H9 (cell line): Measurements from ENCODE around the gene ITPR1. TPM values are rescaled to one million over a fixed set of nuclear protein-coding genes. Genes with fewer than 3 reads are reported as not detected.

Experiments used
- DNase-seq: peaks from one replicate; pipeline ENCODE4 v3.0.0-alpha.2; 2017
- H2AFZ ChIP-seq: one replicate; pipeline ENCODE4 v1.6.1; 2013; ENCODE audit warnings: mild to moderate bottlenecking, low read length, control low read depth, moderate library complexity
- H2AK5ac ChIP-seq: 2 replicates; pipeline ENCODE4 v1.6.1; 2013; ENCODE audit warnings: low read length, control low read depth, mixed read lengths; ENCODE audit not compliant: insufficient read length
- H2BK120ac ChIP-seq: one replicate; pipeline ENCODE4 v1.6.1; 2013; ENCODE audit warnings: low read depth, mild to moderate bottlenecking, low read length, control low read depth, inconsistent platforms; ENCODE audit not compliant: poor library complexity, severe bottlenecking
- H2BK12ac ChIP-seq: 2 replicates; pipeline ENCODE4 v1.6.1; 2013; ENCODE audit warnings: low read length, control low read depth, mixed read lengths, low read depth; ENCODE audit not compliant: insufficient read length
- H2BK15ac ChIP-seq: 2 replicates; pipeline ENCODE4 v1.6.1; 2013; ENCODE audit warnings: low read depth, low read length, control low read depth
- H2BK20ac ChIP-seq: one replicate; pipeline ENCODE4 v1.6.1; 2013; ENCODE audit warnings: low read depth, mild to moderate bottlenecking, low read length, control low read depth, inconsistent platforms; ENCODE audit not compliant: poor library complexity, severe bottlenecking
- H2BK5ac ChIP-seq: 2 replicates; pipeline ENCODE4 v1.6.1; 2013; ENCODE audit warnings: low read length, control low read depth, mixed read lengths; ENCODE audit not compliant: insufficient read length
- H3K14ac ChIP-seq: 2 replicates; pipeline ENCODE4 v1.6.1; 2013; ENCODE audit warnings: low read length, control low read depth; ENCODE audit not compliant: insufficient read depth
- H3K18ac ChIP-seq: 2 replicates; pipeline ENCODE4 v1.6.1; 2013; ENCODE audit warnings: low read depth, mild to moderate bottlenecking, mixed read lengths, low read length, control low read depth; ENCODE audit not compliant: insufficient read length
- H3K23ac ChIP-seq: 2 replicates; pipeline ENCODE4 v1.6.1; 2013; ENCODE audit warnings: low read length, control low read depth, mixed read lengths, low read depth; ENCODE audit not compliant: insufficient read length
- H3K23me2 ChIP-seq: 2 replicates; pipeline ENCODE4 v1.6.1; 2013; ENCODE audit warnings: low read depth, mild to moderate bottlenecking, mixed read lengths, low read length, control low read depth; ENCODE audit not compliant: insufficient read length, poor library complexity, severe bottlenecking
- H3K27ac ChIP-seq: 2 replicates; pipeline ENCODE4 v1.5.1; 2013; ENCODE audit warnings: low read length, control low read depth, mixed read lengths, low read depth; ENCODE audit not compliant: insufficient read length
- H3K27me3 ChIP-seq: 2 replicates; pipeline ENCODE4 v1.6.1; 2013; ENCODE audit warnings: low read length, control low read depth, inconsistent platforms; ENCODE audit not compliant: insufficient read depth
- H3K4ac ChIP-seq: 2 replicates; pipeline ENCODE4 v1.6.1; 2013; ENCODE audit warnings: low read depth, mild to moderate bottlenecking, control low read depth, inconsistent platforms, low read length, moderate library complexity
- H3K4me1 ChIP-seq: 2 replicates; pipeline ENCODE4 v1.6.1; 2013; ENCODE audit warnings: low read length, control low read depth, inconsistent platforms; ENCODE audit not compliant: insufficient read depth
- H3K4me2 ChIP-seq: 2 replicates; pipeline ENCODE4 v1.6.1; 2013; ENCODE audit warnings: low read length, control low read depth, mixed read lengths; ENCODE audit not compliant: insufficient read length, insufficient read depth
- H3K56ac ChIP-seq: 2 replicates; pipeline ENCODE4 v1.6.1; 2013; ENCODE audit warnings: low read depth, mild to moderate bottlenecking, mixed read lengths, low read length, control low read depth; ENCODE audit not compliant: insufficient read length
- H3K79me1 ChIP-seq: 2 replicates; pipeline ENCODE4 v1.6.1; 2013; ENCODE audit warnings: low read depth, mild to moderate bottlenecking, moderate library complexity, low read length, control low read depth, inconsistent platforms; ENCODE audit not compliant: insufficient read depth, poor library complexity, severe bottlenecking
- H3K79me2 ChIP-seq: 2 replicates; pipeline ENCODE4 v1.6.1; 2013; ENCODE audit warnings: low read length, control low read depth, inconsistent platforms; ENCODE audit not compliant: insufficient read depth
- H3K9ac ChIP-seq: 2 replicates; pipeline ENCODE4 v1.6.1; 2013; ENCODE audit warnings: low read length, control low read depth, mixed read lengths; ENCODE audit not compliant: insufficient read length; ENCODE audit errors: extremely low read depth
- H3K9me3 ChIP-seq: one replicate; pipeline ENCODE4 v1.6.1; 2013; ENCODE audit warnings: low read depth, low read length, inconsistent platforms; ENCODE audit not compliant: control insufficient read depth
- H3T11ph ChIP-seq: one replicate; pipeline ENCODE4 v1.6.1; 2013; ENCODE audit warnings: mild to moderate bottlenecking, low read length, control low read depth, inconsistent platforms
- H4K20me1 ChIP-seq: one replicate; pipeline ENCODE4 v1.6.1; 2013; ENCODE audit not compliant: control insufficient read depth, insufficient read length, insufficient read depth
- H4K5ac ChIP-seq: 2 replicates; pipeline ENCODE4 v1.6.1; 2013; ENCODE audit warnings: low read depth, mild to moderate bottlenecking, mixed read lengths, low read length, control low read depth; ENCODE audit not compliant: insufficient read length
- H4K8ac ChIP-seq: replicated peaks from 2 replicates; pipeline ENCODE4 v1.6.1; 2013; ENCODE audit warnings: low read length, control low read depth, mixed read lengths, low read depth; ENCODE audit not compliant: insufficient read length
- H4K91ac ChIP-seq: 2 replicates; pipeline ENCODE4 v1.6.1; 2013; ENCODE audit warnings: low read depth, mild to moderate bottlenecking, moderate library complexity, mixed read lengths, low read length, control low read depth; ENCODE audit not compliant: insufficient read length
- H3K27ac Mint-ChIP-seq, 3 experiments: 2 replicates in 2 of 3; 3 replicates in 1 of 3; pipeline ENCODE4 v1.8.0; 2020 to 2021; ENCODE audit warnings: mixed read lengths in 3 of 3, mild to moderate bottlenecking in 1 of 3, moderate library complexity in 1 of 3
- H3K27me3 Mint-ChIP-seq: 2 replicates; pipeline ENCODE4 v1.8.0; 2021; ENCODE audit warnings: low read depth, mild to moderate bottlenecking, moderate library complexity, mixed read lengths
- H3K36me3 Mint-ChIP-seq, 3 experiments: 2 replicates in 2 of 3; 3 replicates in 1 of 3; pipeline ENCODE4 v1.8.0; 2020 to 2021; ENCODE audit warnings: low read depth in 3 of 3, mixed read lengths in 3 of 3; ENCODE audit not compliant: insufficient read depth in 1 of 3
- H3K4me1 Mint-ChIP-seq, 2 experiments: 2 replicates each; pipeline ENCODE4 v1.8.0; 2020; ENCODE audit warnings: mixed read lengths in 2 of 2
- H3K4me3 Mint-ChIP-seq, 2 experiments: 2 replicates in 1 of 2; 3 replicates in 1 of 2; pipeline ENCODE4 v1.8.0; 2020 to 2021; ENCODE audit warnings: mild to moderate bottlenecking in 2 of 2, mixed read lengths in 2 of 2, moderate library complexity in 1 of 2
- H3K9me3 Mint-ChIP-seq, 2 experiments: 2 replicates in 1 of 2; 3 replicates in 1 of 2; pipeline ENCODE4 v1.8.0; 2020; ENCODE audit warnings: mild to moderate bottlenecking in 2 of 2, mixed read lengths in 2 of 2, moderate library complexity in 1 of 2
- WGBS: extraction: QIAGEN DNeasy Blood & Tissue Kit; methylation state at CpG from one replicate; pipeline ENCODE4 v1.1.7; 2013; ENCODE audit warnings: missing lambda C conversion rate, low lambda C conversion rate, mixed read lengths; ENCODE audit not compliant: insufficient read length; ENCODE audit errors: extremely low coverage; 5-methylcytosine and 5-hydroxymethylcytosine counted together
- total RNA-seq: library from RNA; stranded (reverse); gene quantifications from 2 replicates; pipeline ENCODE4 v1.2.1, GENCODE V29; 2021
- TF ChIP-seq, protein P1 (sequence below): fragments of 200-600 bp; sonication (generic); conservative IDR thresholded peaks from 3 replicates; pipeline ENCODE4 v1.8.0; 2021; ENCODE audit warnings: antibody characterized with exemption, mild to moderate bottlenecking

Gene ITPR1
- total RNA-seq, 1 experiment from 2014 or later = 4.2 TPM

DNA sequence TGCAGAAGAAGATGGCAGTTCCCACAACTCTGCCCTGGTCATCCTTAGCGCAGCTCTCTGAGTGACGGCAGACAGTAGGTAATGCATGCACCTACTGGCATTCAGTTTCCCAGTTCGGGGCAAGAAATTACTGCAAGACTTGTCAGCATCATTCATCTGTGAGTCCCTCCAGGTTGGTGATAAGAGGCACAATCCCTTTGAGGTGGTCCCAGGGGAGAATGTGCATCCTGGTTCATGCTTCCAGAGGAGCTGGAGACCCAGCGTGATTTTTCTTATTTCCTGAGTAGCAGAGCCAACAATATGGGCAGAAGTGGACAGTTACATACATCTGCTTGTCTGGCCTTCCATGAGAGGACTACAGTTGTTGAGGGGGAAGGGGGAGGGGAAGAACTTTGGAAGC, 250.2 kb downstream of the ITPR1 start:
- Histone ChIP-seq H3K27me3 (no peaks in the 10 kb centered on the region), H4K91ac (no peak overlapping the region), H3K4ac (no peak overlapping the region), H3K9ac (no peak overlapping the region), H2BK5ac (no peak overlapping the region), H3K79me1 (no peaks in the 10 kb centered on the region), H3K23ac (no peak overlapping the region), H3K18ac (no peak overlapping the region), H3K14ac (no peak overlapping the region), H3K79me2 (no peaks in the 10 kb centered on the region), H2AFZ (no peak overlapping the region), H4K5ac (no peak overlapping the region), H3K4me1 (no peaks in the 10 kb centered on the region; the same call in 1 of the 2 replicates), H4K8ac (no peak overlapping the region), H2AK5ac (no peak overlapping the region), H3K27ac (no peak overlapping the region), H2BK120ac (no peak overlapping the region), H2BK15ac (no peak overlapping the region), H3K23me2 (no peaks in the 10 kb centered on the region), H3K4me2 (no peak overlapping the region), H3K9me3 (no peaks in the 10 kb centered on the region), H2BK20ac (no peak overlapping the region), H2BK12ac (no peak overlapping the region), H4K20me1 (no peaks in the 10 kb centered on the region), H3T11ph (no peak overlapping the region), H3K56ac (no peak overlapping the region)
- Mint-ChIP-seq H3K27ac (no peak overlapping the region; a peak in 1 of 7 replicates), H3K4me3 (no peak overlapping the region), H3K9me3 (no peaks in the 10 kb centered on the region), H3K36me3 (peaks cover 0 to 2% (median 0%) of the 10 kb centered on the region in 3 experiments; a peak in 3 of 7 replicates), H3K27me3 (no peaks in the 10 kb centered on the region; the same call in none of the 2 replicates), H3K4me1 (peaks cover 0 to 4% of the 10 kb centered on the region in 2 experiments; a peak in 1 of 4 replicates)
- no CpG with 5 or more reads among the region's 4 CpGs for WGBS
- no peak for DNase-seq
- TF ChIP-seq, protein P1, sequence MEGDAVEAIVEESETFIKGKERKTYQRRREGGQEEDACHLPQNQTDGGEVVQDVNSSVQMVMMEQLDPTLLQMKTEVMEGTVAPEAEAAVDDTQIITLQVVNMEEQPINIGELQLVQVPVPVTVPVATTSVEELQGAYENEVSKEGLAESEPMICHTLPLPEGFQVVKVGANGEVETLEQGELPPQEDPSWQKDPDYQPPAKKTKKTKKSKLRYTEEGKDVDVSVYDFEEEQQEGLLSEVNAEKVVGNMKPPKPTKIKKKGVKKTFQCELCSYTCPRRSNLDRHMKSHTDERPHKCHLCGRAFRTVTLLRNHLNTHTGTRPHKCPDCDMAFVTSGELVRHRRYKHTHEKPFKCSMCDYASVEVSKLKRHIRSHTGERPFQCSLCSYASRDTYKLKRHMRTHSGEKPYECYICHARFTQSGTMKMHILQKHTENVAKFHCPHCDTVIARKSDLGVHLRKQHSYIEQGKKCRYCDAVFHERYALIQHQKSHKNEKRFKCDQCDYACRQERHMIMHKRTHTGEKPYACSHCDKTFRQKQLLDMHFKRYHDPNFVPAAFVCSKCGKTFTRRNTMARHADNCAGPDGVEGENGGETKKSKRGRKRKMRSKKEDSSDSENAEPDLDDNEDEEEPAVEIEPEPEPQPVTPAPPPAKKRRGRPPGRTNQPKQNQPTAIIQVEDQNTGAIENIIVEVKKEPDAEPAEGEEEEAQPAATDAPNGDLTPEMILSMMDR = no peak
